K562 (cell line): ENCODE measurements around the gene SLC12A9. TPM values are rescaled to one million over a fixed set of nuclear protein-coding genes. Genes with fewer than 3 reads are reported as not detected.

Experiments
- BACH1 ChIP-seq: fragments of 200-800 bp; sonication (Bioruptor generic); IDR thresholded peaks from 2 replicates; pipeline ENCODE4 v1.6.1; 2016; ENCODE audit warnings: missing genetic modification characterization, missing compliant biosample characterization
- CSDE1 ChIP-seq, 2 experiments: fragments of 450-650 bp; IDR thresholded peaks; 2 replicates each; pipeline ENCODE4 v1.6.1; 2016; ENCODE audit warnings: mild to moderate bottlenecking in 1 of 2
- EP400 ChIP-seq: fragments of 450-650 bp; IDR thresholded peaks from 2 replicates; pipeline ENCODE4 v1.6.1; 2017; ENCODE audit warnings: antibody characterized with exemption, mild to moderate bottlenecking, moderate library complexity
- ERF ChIP-seq: fragments of 450-650 bp; formaldehyde crosslinking; IDR thresholded peaks from 2 replicates; pipeline ENCODE4 v1.4.0; 2020; ENCODE audit warnings: mild to moderate bottlenecking, mixed read lengths
- ETV1 ChIP-seq: fragments of 450-650 bp; conservative IDR thresholded peaks from 2 replicates; pipeline ENCODE4 v1.6.1; 2016; ENCODE audit warnings: missing genetic modification characterization, control low read depth, low read depth, missing compliant biosample characterization
- GTF2F1 ChIP-seq: IDR thresholded peaks from 2 replicates; pipeline ENCODE4 v1.6.1; 2011; ENCODE audit warnings: low read depth, low read length, improper control_type of control experiment
- HDGF ChIP-seq: fragments of 450-650 bp; IDR thresholded peaks from 2 replicates; pipeline ENCODE4 v1.6.1; 2016
- KHSRP ChIP-seq: fragments of 450-650 bp; IDR thresholded peaks from 2 replicates; pipeline ENCODE4 v1.6.1; 2017
- KLF13 ChIP-seq: fragments of 450-650 bp; IDR thresholded peaks from 2 replicates; pipeline ENCODE4 v1.6.1; 2016; ENCODE audit warnings: missing genetic modification characterization, low read depth, mild to moderate bottlenecking, missing compliant biosample characterization, moderate library complexity, borderline replicate concordance
- MEF2A ChIP-seq: IDR thresholded peaks from 2 replicates; pipeline ENCODE4 v1.6.1; 2011; ENCODE audit warnings: low read depth, mild to moderate bottlenecking, low read length, moderate library complexity; ENCODE audit not compliant: control insufficient read depth
- MTA1 ChIP-seq: fragments of 450-650 bp; IDR thresholded peaks from 2 replicates; pipeline ENCODE4 v1.6.1; 2017; ENCODE audit warnings: borderline replicate concordance
- NCOA4 ChIP-seq: fragments of 450-650 bp; IDR thresholded peaks from 2 replicates; pipeline ENCODE4 v1.6.1; 2018; ENCODE audit warnings: mild to moderate bottlenecking; ENCODE audit not compliant: partially characterized antibody
- NELFE ChIP-seq: IDR thresholded peaks from 2 replicates; pipeline ENCODE4 v1.6.1; 2011; ENCODE audit warnings: mild to moderate bottlenecking; ENCODE audit not compliant: insufficient read depth, insufficient read length
- NONO ChIP-seq, 2 experiments: fragments of 200-400 bp in 1 of 2; fragments of 450-650 bp in 1 of 2; formaldehyde crosslinking in 1 of 2; IDR thresholded peaks; 2 replicates each; pipeline ENCODE4 v1.6.1; 2017; ENCODE audit warnings: low read depth in 2 of 2, mild to moderate bottlenecking in 2 of 2, moderate library complexity in 2 of 2, low read length in 1 of 2
- NR3C1 ChIP-seq: sonication (generic); formaldehyde crosslinking; IDR thresholded peaks from 2 replicates; pipeline ENCODE4 v1.8.1; 2022; ENCODE audit warnings: missing genetic modification reagents
- PHF21A ChIP-seq: fragments of 450-650 bp; IDR thresholded peaks from 2 replicates; pipeline ENCODE4 v1.6.1; 2017; ENCODE audit warnings: low read depth, borderline replicate concordance
- POLR2H ChIP-seq: IDR thresholded peaks from 2 replicates; pipeline ENCODE4 v1.6.1; 2016; ENCODE audit warnings: missing genetic modification characterization, low read depth, mild to moderate bottlenecking, control low read depth, missing compliant biosample characterization, moderate library complexity
- PTRF ChIP-seq: fragments of 450-650 bp; IDR thresholded peaks from 2 replicates; pipeline ENCODE4 v1.6.1; 2016; ENCODE audit warnings: mild to moderate bottlenecking, missing genetic modification characterization, missing compliant biosample characterization
- PURB ChIP-seq: sonication (generic); formaldehyde crosslinking; IDR thresholded peaks from 2 replicates; pipeline ENCODE4 v1.9.0; 2021; ENCODE audit warnings: low read depth, mild to moderate bottlenecking, missing genetic modification reagents
- SMAD3 ChIP-seq: fragments of 450-650 bp; formaldehyde crosslinking; conservative IDR thresholded peaks from 2 replicates; pipeline ENCODE4 v1.4.0; 2020; ENCODE audit warnings: mild to moderate bottlenecking
- SMARCA4 ChIP-seq: fragments of 450-650 bp; IDR thresholded peaks from 2 replicates; pipeline ENCODE4 v1.6.1; 2016
- SREBF2 ChIP-seq: sonication (generic); formaldehyde crosslinking; IDR thresholded peaks from 2 replicates; pipeline ENCODE4 v1.4.0; 2020; ENCODE audit warnings: mild to moderate bottlenecking, missing genetic modification reagents
- TBL1XR1 ChIP-seq, 2 experiments: IDR thresholded peaks; 2 replicates each; pipeline ENCODE4 v1.6.1; 2012; ENCODE audit warnings: improper control_type of control experiment in 2 of 2, low read length in 2 of 2, mild to moderate bottlenecking in 1 of 2
- ZNF24 ChIP-seq: fragments of 450-650 bp; IDR thresholded peaks from 2 replicates; pipeline ENCODE4 v1.6.1; 2016
- ZNF436 ChIP-seq: fragments of 250-450, 450-650 bp; sonication (Bioruptor Pico); formaldehyde crosslinking; IDR thresholded peaks from 2 replicates; pipeline ENCODE4 v1.7.0; 2020; ENCODE audit warnings: mild to moderate bottlenecking
- ZNF586 ChIP-seq: fragments of 450-650 bp; formaldehyde crosslinking; conservative IDR thresholded peaks from 2 replicates; pipeline ENCODE4 v1.4.0; 2020; ENCODE audit warnings: mild to moderate bottlenecking, moderate library complexity
- ZNF780A ChIP-seq: fragments of 250-450 bp; sonication (Bioruptor Pico); IDR thresholded peaks from 2 replicates; pipeline ENCODE4 v1.5.0; 2021; ENCODE audit warnings: mild to moderate bottlenecking
- polyA plus RNA-seq, 8 experiments: library from polyadenylated mRNA; depleted of rRNA in 4 of 8; stranded (reverse) in 5 of 8; unstranded in 3 of 8; fragments of >200 nt; fragmentation: Nextera tagmentation in 2 of 8; fragmentation: Illumina TruSeq in 1 of 8; extraction: Ambion mirVana in 2 of 8; extraction: Trizol in 1 of 8; gene quantifications; 2 replicates each; pipeline versions ENCODE4 v1.2.1 to v1.2.3, GENCODE V29; 2011 to 2014; ENCODE audit warnings: inconsistent platforms in 1 of 8, missing spikeins in 1 of 8
- total RNA-seq, 7 experiments: library from RNA; depleted of rRNA in 6 of 7; stranded (reverse); fragments of >200 nt in 6 of 7; fragmentation: Illumina TruSeq in 2 of 7; extraction: Trizol in 2 of 7; gene quantifications; 2 replicates each; pipeline versions ENCODE4 v1.2.1 to v1.2.3, GENCODE V29; 2011 to 2021; ENCODE audit warnings: low replicate concordance in 1 of 7
- TF ChIP-seq, protein P1 (sequence below): fragments of 450-650 bp; IDR thresholded peaks from 2 replicates; pipeline ENCODE4 v1.6.1; 2016; ENCODE audit warnings: missing biosample characterization, missing genetic modification characterization
- TF ChIP-seq, protein P2 (sequence below): fragments of 450-650 bp; IDR thresholded peaks from 2 replicates; pipeline ENCODE4 v1.6.1; 2016; ENCODE audit warnings: mild to moderate bottlenecking

SLC12A9 gene
- total and polyA plus RNA-seq, 9 of the 15 experiments (the other 6 are each of a cell fraction or from before 2014, with no cell fraction given): 0.06 to 20.2 (median 10.7) TPM

DNA sequence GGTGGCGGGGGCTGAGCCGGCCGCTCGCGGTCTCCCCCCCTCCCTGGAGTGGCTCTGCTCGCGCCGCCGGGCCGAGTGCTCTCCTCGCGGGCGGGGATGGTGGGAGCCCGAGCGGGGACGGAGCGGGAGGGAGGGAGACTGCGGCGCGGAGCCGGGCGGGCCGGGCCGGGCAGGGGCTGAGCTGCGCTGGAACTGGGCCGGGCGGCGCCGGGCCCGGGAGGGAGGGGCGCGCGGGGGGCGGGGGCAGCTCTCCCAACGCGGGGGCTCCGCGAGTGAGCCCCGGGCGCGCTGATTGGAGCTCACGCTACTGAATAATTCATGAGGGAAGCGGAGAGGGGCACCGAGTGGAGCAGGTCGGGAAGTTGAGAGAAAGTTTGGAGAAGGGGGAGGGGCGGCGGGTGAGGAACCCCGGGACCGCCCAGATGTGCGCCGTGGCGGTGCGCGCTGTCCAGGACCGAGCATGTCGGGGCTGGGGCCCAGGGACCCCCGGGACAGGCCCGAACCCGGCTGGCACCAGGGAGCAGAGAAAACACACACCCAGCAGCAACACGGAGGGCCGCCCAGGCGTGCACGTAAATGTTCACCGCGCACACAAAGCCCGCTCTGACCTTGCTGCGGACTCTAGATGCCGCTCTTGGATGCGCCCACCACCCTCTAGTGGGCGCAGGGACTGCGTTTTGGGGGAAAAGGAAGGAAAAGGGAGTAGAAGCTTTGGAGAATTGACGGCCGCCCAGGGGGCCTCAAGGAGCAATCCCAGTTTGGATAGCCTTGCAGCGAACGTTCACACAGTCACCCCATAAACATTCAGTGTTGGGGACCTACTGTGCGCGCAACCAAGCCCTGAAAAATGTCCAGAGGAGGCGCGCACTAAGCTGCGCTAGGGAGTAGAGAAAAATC, 24.9 kb upstream of the SLC12A9 start, which contains the start of gene EPHB4 (continued):
- TF ChIP-seq GTF2F1: no peak
- peak; percentile 18; the same call in 1 of the 2 replicates for TF ChIP-seq ZNF24
- TF ChIP-seq NONO (IDR thresholded peaks at IDR 0.05; ENCODE audit: low read depth in 2 of 2, low read length in 1 of 2): no peak
- TF ChIP-seq NR3C1 (CRISPR knock-in tag): no peak
- TF ChIP-seq PURB (CRISPR knock-in tag): no peak
- TF ChIP-seq SREBF2 (CRISPR knock-in tag): no peak
- peak; percentile 79 for TF ChIP-seq EP400
- TF ChIP-seq NELFE: no peak
- no peak for TF ChIP-seq HDGF
- peak; percentile 53; the same call in 1 of the 2 replicates for TF ChIP-seq MTA1
- no peak for TF ChIP-seq ERF (CRISPR knock-in tag)
- TF ChIP-seq, protein P1, sequence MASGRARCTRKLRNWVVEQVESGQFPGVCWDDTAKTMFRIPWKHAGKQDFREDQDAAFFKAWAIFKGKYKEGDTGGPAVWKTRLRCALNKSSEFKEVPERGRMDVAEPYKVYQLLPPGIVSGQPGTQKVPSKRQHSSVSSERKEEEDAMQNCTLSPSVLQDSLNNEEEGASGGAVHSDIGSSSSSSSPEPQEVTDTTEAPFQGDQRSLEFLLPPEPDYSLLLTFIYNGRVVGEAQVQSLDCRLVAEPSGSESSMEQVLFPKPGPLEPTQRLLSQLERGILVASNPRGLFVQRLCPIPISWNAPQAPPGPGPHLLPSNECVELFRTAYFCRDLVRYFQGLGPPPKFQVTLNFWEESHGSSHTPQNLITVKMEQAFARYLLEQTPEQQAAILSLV (tag): no peak
- TF ChIP-seq KHSRP: no peak
- peak in 1 of 2 experiments; percentile 40; a peak in 1 of 4 replicates for TF ChIP-seq TBL1XR1 (IDR thresholded peaks at IDR 0.05; ENCODE audit: low read length in 2 of 2)
- peak; percentile 74 for TF ChIP-seq SMARCA4
- 0 out of 2 replicates have a peak, but pooled peaks have one; percentile 69 for TF ChIP-seq PHF21A
- TF ChIP-seq ZNF586 (CRISPR knock-in tag): no peak
- no peak for TF ChIP-seq ETV1
- TF ChIP-seq MEF2A: no peak
- no peak for TF ChIP-seq POLR2H
- no peak for TF ChIP-seq CSDE1 (IDR thresholded peaks at IDR 0.05)
- no peak for TF ChIP-seq ZNF780A (CRISPR knock-in tag)
- no peak for TF ChIP-seq BACH1 (tag)
- no peak for TF ChIP-seq NCOA4
- TF ChIP-seq ZNF436: no peak
- TF ChIP-seq, protein P2, sequence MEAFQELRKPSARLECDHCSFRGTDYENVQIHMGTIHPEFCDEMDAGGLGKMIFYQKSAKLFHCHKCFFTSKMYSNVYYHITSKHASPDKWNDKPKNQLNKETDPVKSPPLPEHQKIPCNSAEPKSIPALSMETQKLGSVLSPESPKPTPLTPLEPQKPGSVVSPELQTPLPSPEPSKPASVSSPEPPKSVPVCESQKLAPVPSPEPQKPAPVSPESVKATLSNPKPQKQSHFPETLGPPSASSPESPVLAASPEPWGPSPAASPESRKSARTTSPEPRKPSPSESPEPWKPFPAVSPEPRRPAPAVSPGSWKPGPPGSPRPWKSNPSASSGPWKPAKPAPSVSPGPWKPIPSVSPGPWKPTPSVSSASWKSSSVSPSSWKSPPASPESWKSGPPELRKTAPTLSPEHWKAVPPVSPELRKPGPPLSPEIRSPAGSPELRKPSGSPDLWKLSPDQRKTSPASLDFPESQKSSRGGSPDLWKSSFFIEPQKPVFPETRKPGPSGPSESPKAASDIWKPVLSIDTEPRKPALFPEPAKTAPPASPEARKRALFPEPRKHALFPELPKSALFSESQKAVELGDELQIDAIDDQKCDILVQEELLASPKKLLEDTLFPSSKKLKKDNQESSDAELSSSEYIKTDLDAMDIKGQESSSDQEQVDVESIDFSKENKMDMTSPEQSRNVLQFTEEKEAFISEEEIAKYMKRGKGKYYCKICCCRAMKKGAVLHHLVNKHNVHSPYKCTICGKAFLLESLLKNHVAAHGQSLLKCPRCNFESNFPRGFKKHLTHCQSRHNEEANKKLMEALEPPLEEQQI: no peak
- TF ChIP-seq KLF13 (tag): peak; percentile 84; the same call in 1 of the 2 replicates
- no peak for TF ChIP-seq PTRF (tag)
- no peak for TF ChIP-seq SMAD3 (CRISPR knock-in tag)
